Measurements from ENCODE around the gene PLEKHG4B.

DNA sequence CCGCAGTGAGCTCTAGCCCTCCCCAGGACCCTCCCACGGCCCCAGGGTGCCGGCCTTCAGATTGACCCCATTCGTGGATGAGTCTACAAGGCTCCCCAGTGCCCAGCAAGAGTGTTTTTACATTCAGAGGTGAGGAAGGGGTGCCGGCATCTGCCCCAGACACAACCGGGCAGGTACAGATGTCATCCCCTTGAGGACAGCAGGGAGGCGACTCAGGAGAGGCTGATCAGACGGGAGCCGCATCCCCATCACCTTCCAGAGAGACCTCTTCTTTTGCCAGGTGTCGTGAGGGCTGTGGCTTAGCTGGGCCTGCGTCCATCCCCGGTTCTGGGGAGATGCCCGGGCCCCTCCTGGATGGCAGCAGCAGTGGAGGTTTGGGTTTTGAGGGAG is 95.1 kb downstream of the PLEKHG4B start:
- TF ChIP-seq, protein P1, sequence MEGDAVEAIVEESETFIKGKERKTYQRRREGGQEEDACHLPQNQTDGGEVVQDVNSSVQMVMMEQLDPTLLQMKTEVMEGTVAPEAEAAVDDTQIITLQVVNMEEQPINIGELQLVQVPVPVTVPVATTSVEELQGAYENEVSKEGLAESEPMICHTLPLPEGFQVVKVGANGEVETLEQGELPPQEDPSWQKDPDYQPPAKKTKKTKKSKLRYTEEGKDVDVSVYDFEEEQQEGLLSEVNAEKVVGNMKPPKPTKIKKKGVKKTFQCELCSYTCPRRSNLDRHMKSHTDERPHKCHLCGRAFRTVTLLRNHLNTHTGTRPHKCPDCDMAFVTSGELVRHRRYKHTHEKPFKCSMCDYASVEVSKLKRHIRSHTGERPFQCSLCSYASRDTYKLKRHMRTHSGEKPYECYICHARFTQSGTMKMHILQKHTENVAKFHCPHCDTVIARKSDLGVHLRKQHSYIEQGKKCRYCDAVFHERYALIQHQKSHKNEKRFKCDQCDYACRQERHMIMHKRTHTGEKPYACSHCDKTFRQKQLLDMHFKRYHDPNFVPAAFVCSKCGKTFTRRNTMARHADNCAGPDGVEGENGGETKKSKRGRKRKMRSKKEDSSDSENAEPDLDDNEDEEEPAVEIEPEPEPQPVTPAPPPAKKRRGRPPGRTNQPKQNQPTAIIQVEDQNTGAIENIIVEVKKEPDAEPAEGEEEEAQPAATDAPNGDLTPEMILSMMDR (IDR thresholded peaks at IDR 0.05; ENCODE audit: borderline replicate concordance, extremely low read depth, low read length, poor library complexity, severe bottlenecking) = no peak
- no peak for TF ChIP-seq EZH2 (IDR thresholded peaks at IDR 0.05; ENCODE audit: borderline replicate concordance, low read depth, low read length, severe bottlenecking)
